ENCODE results near the gene RBM44.

Gene RBM44

GRCh38 chr2:237886685-237887481 lies 88.3 kb downstream of the RBM44 start:
- no peak for DNase-seq

- no peak for DNase-seq
Measured at GRCh38 chr2:237888389-237888788, 89.8 kb downstream of the RBM44 start.

- no peak for DNase-seq
Measured at GRCh38 chr2:237889016-237889415, 90.4 kb downstream of the RBM44 start.

GRCh38 chr2:237889811-237890210 lies 91.2 kb downstream of the RBM44 start:
- DNase-seq: no peak

All from NCI-H526 (cell line).